GM19324 (cell line): ENCODE data around the gene ASIP.

ENCODE experiments used
- ATAC-seq: cut with Tn5 transposase; IDR thresholded peaks from one replicate; pipeline ENCODE4 v1.9.1; 2021; ENCODE audit warnings: mild to moderate bottlenecking, moderate library complexity; ENCODE audit not compliant: unreplicated experiment, low FRiP score

ASIP gene

GRCh38 chr20:34309691-34310090 lies 68.5 kb downstream of the ASIP start:
- no peak for ATAC-seq

- ATAC-seq, result no peak
Measured at GRCh38 chr20:34310481-34311117, 69.4 kb downstream of the ASIP start.

- ATAC-seq, result no peak
Measured at GRCh38 chr20:34311118-34312023, 70.1 kb downstream of the ASIP start.

- no peak for ATAC-seq
Measured at GRCh38 chr20:34312024-34312460, 70.8 kb downstream of the ASIP start.

GRCh38 chr20:34312544-34313217 lies 71.5 kb downstream of the ASIP start:
- peak; percentile 82 for ATAC-seq

- no peak for ATAC-seq
Measured at GRCh38 chr20:34315236-34315635, 74.0 kb downstream of the ASIP start.

GRCh38 chr20:34316196-34316814 lies 75.1 kb downstream of the ASIP start:
- no peak for ATAC-seq
